Natural killer cell (primary cell): ENCODE results near the gene LY6G6C. TPM values are rescaled to one million over a fixed set of nuclear protein-coding genes. Genes with fewer than 3 reads are reported as not detected.
A peak's percentile ranks its signal among the peaks of the same experiment; 100 is the strongest.

Experiments used
- ATAC-seq, 3 donors: fragments of 150-1000 bp in 2 of 3; fragments of 200-7000 bp in 1 of 3; cut with Tn5 transposase; 1 replicate in 1 of 3; 2 replicates in 2 of 3; pipeline ENCODE4 v1.10.0; 2021; ENCODE audit warnings: mild to moderate bottlenecking in 2 of 3, moderate library complexity in 2 of 3
- DNase-seq, 2 donors: peaks; one replicate each; pipeline versions ENCODE4 v3.0.0 to v3.0.0-alpha.2; 2013 to 2021; ENCODE audit warnings: mixed read lengths in 1 of 2
- H3K27ac ChIP-seq: one replicate; pipeline ENCODE4 v1.5.1; 2013; ENCODE audit warnings: mild to moderate bottlenecking, low read length
- H3K27me3 ChIP-seq: one replicate; pipeline ENCODE4 v1.6.1; 2013; ENCODE audit warnings: low read length; ENCODE audit not compliant: control insufficient read depth, insufficient read depth
- H3K36me3 ChIP-seq: one replicate; pipeline ENCODE4 v1.6.1; 2013; ENCODE audit warnings: low read length; ENCODE audit not compliant: control insufficient read depth, insufficient read depth
- H3K4me1 ChIP-seq: one replicate; pipeline ENCODE4 v1.6.1; 2013; ENCODE audit warnings: low read length; ENCODE audit not compliant: control insufficient read depth, insufficient read depth
- H3K4me3 ChIP-seq: one replicate; pipeline ENCODE4 v1.5.1; 2013; ENCODE audit warnings: low read length
- H3K9me3 ChIP-seq: one replicate; pipeline ENCODE4 v1.6.1; 2013; ENCODE audit warnings: low read length; ENCODE audit not compliant: control insufficient read depth, insufficient read depth
- H3K27ac Mint-ChIP-seq, 2 donors: one replicate each; pipeline ENCODE4 v1.8.0; 2022; ENCODE audit warnings: mild to moderate bottlenecking in 2 of 2, mixed read lengths in 2 of 2, moderate library complexity in 1 of 2
- H3K27me3 Mint-ChIP-seq, 2 donors: one replicate each; pipeline ENCODE4 v1.8.0; 2022; ENCODE audit warnings: low read depth in 2 of 2, mixed read lengths in 2 of 2
- H3K36me3 Mint-ChIP-seq: one replicate; pipeline ENCODE4 v1.8.0; 2022; ENCODE audit warnings: mixed read lengths
- H3K4me1 Mint-ChIP-seq, 2 donors: one replicate each; pipeline ENCODE4 v1.8.0; 2022; ENCODE audit warnings: mixed read lengths in 2 of 2
- H3K4me3 Mint-ChIP-seq: one replicate; pipeline ENCODE4 v1.8.0; 2022; ENCODE audit warnings: mild to moderate bottlenecking, moderate library complexity, mixed read lengths
- H3K9me3 Mint-ChIP-seq, 2 donors: one replicate each; pipeline ENCODE4 v1.8.0; 2022; ENCODE audit warnings: mixed read lengths in 2 of 2
- CTCF ChIP-seq: fragments of 200-600 bp; IDR thresholded peaks from one replicate; pipeline ENCODE4 v1.8.0; 2022; ENCODE audit warnings: antibody characterized with exemption
- whole genome bisulfite sequencing: methylation state at CpG from one replicate; pipeline ENCODE4 v1.1.7; 2013; ENCODE audit warnings: missing lambda C conversion rate; ENCODE audit not compliant: insufficient coverage; 5-methylcytosine and 5-hydroxymethylcytosine counted together
- intact Hi-C: fragments of 100-400 bp; cut with micrococcal nuclease; formaldehyde crosslinking; loops from one replicate; pipeline ENCODE4 v1.14.2; 2022
- total RNA-seq, 4 donors: library from RNA; stranded (reverse); fragments of 120-200 nt in 1 of 4; gene quantifications; one replicate each; pipeline versions ENCODE4 v1.2.3 to v1.2.4, GENCODE V29; 2013 to 2022

LY6G6C gene
- total RNA-seq, 3 donors from 2014 or later (not counting 1 experiment from before 2014, with no cell fraction given), result not detected

- Histone ChIP-seq H3K36me3 (peaks cover 27% of the 10 kb centered on the region), H3K27me3 (no peaks in the 10 kb centered on the region), H3K4me1 (peaks cover 28% of the 10 kb centered on the region), H3K27ac (no peak overlapping the region), H3K9me3 (no peaks in the 10 kb centered on the region), H3K4me3 (no peak overlapping the region)
- H3K9me3 Mint-ChIP-seq, result no peaks in the 10 kb centered on the region
- DNase-seq, result no peak
- H3K4me1 Mint-ChIP-seq, result peaks cover 24 to 37% of the 10 kb centered on the region in 2 donors
- TF ChIP-seq CTCF, result no peak
- 86% methylated on average over 3 of the region's 5 CpGs for WGBS
- intact Hi-C loops, result loop anchor here (5.0 kb wide), 1 partner anchor 49 kb away; the partner anchor contains the start of gene BAG6
- no peak for ATAC-seq
- no peaks in the 10 kb centered on the region for H3K27me3 Mint-ChIP-seq
- H3K27ac Mint-ChIP-seq, result peak overlapping the region; percentile 96 to 98
- H3K4me3 Mint-ChIP-seq, result peak overlapping the region; percentile 99
- no peaks in the 10 kb centered on the region for H3K36me3 Mint-ChIP-seq
Observed at GRCh38 chr6:31700740-31701401, 20.7 kb downstream of the LY6G6C start.

- 69% methylated on average over 3 of the region's 3 CpGs for WGBS
- H3K9me3 Mint-ChIP-seq, result no peaks in the 10 kb centered on the region
Observed at GRCh38 chr6:31697555-31697954, 24.0 kb downstream of the LY6G6C start.

GRCh38 chr6:31693535-31693934 is 28.0 kb downstream of the LY6G6C start:
- intact Hi-C loops, result no loop called here
- Histone ChIP-seq H3K36me3 (peaks cover 73% of the 10 kb centered on the region), H3K4me3 (no peak overlapping the region), H3K9me3 (no peaks in the 10 kb centered on the region), H3K27ac (no peak overlapping the region), H3K27me3 (no peaks in the 10 kb centered on the region), H3K4me1 (no peaks in the 10 kb centered on the region)
- Mint-ChIP-seq H3K36me3 (no peaks in the 10 kb centered on the region), H3K9me3 (no peaks in the 10 kb centered on the region), H3K27me3 (no peaks in the 10 kb centered on the region), H3K4me3 (no peak overlapping the region), H3K4me1 (peaks cover 0 to 15% of the 10 kb centered on the region in 2 donors), H3K27ac (no peak overlapping the region)
- DNase-seq (no peak), ATAC-seq (no peak)
- no peak for TF ChIP-seq CTCF
- WGBS, result 87% methylated on average over 6 of the region's 6 CpGs

More at GRCh38 chr6:31697555-31697954, 24.0 kb downstream of the LY6G6C start:
- Mint-ChIP-seq H3K4me1 (peaks cover 15 to 30% of the 10 kb centered on the region in 2 donors), H3K27me3 (no peaks in the 10 kb centered on the region), H3K27ac (peak overlapping the region; percentile 6 to 34), H3K36me3 (no peaks in the 10 kb centered on the region), H3K4me3 (no peak overlapping the region)
- H3K27ac ChIP-seq, result no peak overlapping the region
- no peak for TF ChIP-seq CTCF
- peaks cover 19% of the 10 kb centered on the region for H3K4me1 ChIP-seq
- DNase-seq (no peak), ATAC-seq (no peak)
- H3K27me3 ChIP-seq, result no peaks in the 10 kb centered on the region
- no peaks in the 10 kb centered on the region for H3K9me3 ChIP-seq
- no peak overlapping the region for H3K4me3 ChIP-seq
- peaks cover 51% of the 10 kb centered on the region for H3K36me3 ChIP-seq
- intact Hi-C loops, result no loop called here

GRCh38 chr6:31692886-31693285 is 28.7 kb downstream of the LY6G6C start:
- no peak for TF ChIP-seq CTCF
- no peaks in the 10 kb centered on the region for H3K27me3 Mint-ChIP-seq
- Histone ChIP-seq H3K4me1 (no peaks in the 10 kb centered on the region), H3K36me3 (peaks cover 79% of the 10 kb centered on the region), H3K27ac (no peak overlapping the region), H3K27me3 (no peaks in the 10 kb centered on the region), H3K4me3 (no peak overlapping the region), H3K9me3 (no peaks in the 10 kb centered on the region)
- 95% methylated on average over 9 of the region's 9 CpGs for WGBS
- H3K4me1 Mint-ChIP-seq, result peaks cover 0 to 16% of the 10 kb centered on the region in 2 donors
- H3K4me3 Mint-ChIP-seq, result no peak overlapping the region
- no peak for ATAC-seq
- H3K27ac Mint-ChIP-seq, result no peak overlapping the region
- DNase-seq, result no peak
- no peaks in the 10 kb centered on the region for H3K36me3 Mint-ChIP-seq
- H3K9me3 Mint-ChIP-seq, result no peaks in the 10 kb centered on the region
- intact Hi-C loops, result no loop called here
